ENCODE measurements around the gene PPP1R13B. TPM values are rescaled to one million over a fixed set of nuclear protein-coding genes. Genes with fewer than 3 reads are reported as not detected.

Gene PPP1R13B
- polyA plus RNA-seq, 12 donors: 8.4 to 36.2 (median 11.4) TPM; not detected in 1

GRCh38 chr14:103838117-103838516, 9.3 kb downstream of the PPP1R13B start:
- DNase-seq: no peak

DNA sequence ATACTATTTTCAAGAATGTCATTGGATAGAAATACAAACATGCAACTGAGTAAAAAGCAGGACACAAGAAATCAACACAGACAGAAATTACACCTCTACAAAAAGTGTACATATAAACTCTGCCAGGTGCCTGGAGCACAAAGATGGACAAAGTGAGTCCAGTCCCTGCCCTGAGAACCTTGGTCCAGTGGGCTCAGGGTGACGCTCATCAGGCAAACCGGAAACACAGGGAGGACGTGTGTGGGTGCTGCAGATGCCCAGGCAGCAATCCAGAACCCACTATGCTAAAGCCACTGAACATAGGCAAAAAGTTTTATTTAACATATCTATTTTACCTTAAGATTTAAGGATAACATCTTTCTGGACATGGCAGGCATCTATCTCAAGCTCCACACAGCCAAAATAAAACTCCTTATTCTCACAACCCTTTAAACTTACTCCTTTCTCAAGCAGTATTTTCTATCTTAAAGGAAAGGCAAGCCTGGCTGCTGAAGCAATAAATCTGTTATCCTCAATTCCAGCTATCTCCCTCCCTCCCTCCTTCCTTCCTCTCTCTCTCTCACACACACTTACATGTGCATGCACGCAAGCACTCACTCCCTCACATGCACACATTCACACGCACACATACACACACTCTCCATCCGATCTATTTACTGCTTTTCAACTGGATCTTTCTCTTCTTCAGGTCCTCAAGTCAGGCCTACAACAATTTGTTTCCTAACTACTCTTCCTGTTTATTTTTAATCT, 10.2 kb downstream of the PPP1R13B start:
- no peak for DNase-seq

DNA sequence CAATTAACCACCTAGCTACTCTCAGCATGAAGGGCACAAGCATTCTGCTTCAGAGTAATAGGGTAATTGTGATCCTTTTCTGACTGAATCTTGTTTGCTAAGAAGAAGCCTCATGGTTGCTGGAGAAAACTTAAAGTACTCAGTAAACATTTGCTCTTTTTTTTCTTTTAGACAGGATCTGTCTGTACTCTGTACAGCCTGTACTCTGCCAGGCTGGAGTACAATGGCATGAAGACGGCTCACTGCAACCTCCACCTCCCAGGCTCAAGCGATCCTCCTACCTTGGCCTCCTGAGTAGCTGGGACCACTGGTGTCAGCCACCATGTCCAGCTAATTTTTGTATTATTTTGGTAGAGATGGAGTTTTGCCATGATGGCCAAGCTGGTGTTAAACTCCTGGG, 12.4 kb downstream of the PPP1R13B start:
- DNase-seq: no peak

- DNase-seq: no peak
Observed at GRCh38 chr14:103833711-103834110, 13.7 kb downstream of the PPP1R13B start.

DNA sequence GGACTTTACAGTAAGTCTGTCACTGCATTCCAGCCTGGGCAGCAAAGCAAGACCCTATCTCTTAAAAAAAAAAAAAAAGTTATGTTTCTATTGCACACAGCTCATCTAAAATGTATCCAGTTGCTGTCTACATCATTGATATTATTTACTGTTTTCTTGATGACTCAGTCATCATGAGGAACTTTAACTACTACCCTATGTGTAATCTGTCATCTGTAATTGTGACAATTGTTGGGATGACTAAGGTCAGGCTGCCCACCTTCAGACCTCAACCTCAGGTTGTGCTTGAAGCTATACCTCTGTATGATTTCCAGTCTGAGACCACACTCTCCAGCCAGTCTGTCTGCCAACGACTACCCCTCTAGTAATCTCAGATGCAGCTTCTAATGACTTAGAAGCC, 15.3 kb downstream of the PPP1R13B start:
- no peak for DNase-seq

GRCh38 chr14:103830511-103831270, 16.7 kb downstream of the PPP1R13B start:
- no peak for DNase-seq

DNA sequence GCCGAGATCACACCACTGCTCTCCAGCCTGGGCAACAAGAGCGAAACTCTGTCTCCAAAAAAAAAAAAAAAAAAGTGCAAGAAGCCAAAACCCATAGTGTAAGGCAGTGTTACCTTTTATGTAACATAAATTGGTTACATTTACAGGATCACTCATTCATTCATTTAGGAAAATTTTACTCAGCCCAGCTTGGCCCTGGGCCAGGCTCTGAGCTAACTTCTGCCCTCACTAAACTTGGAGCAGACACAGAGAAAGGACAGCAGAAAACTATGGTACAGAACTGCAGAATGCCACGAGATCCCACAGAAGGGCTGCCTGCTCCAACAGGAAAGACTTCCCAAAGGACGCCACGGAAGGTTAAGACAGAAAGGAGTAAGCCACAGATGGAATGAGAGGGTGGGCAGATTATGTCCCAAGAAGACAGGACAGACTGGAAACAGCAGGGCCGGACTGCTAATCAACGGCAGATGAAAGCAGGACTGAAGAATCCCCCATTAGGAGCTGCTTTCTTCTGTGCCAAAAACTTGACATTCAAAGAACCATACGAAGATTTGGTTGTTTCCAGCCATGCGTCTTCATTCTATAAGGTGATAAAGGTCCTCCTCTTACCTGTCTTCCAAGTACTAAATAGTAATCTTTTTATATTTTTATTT, 18.9 kb downstream of the PPP1R13B start:
- DNase-seq: peak; percentile 40

GRCh38 chr14:103825101-103825500, 22.3 kb downstream of the PPP1R13B start:
- no peak for DNase-seq

DNA sequence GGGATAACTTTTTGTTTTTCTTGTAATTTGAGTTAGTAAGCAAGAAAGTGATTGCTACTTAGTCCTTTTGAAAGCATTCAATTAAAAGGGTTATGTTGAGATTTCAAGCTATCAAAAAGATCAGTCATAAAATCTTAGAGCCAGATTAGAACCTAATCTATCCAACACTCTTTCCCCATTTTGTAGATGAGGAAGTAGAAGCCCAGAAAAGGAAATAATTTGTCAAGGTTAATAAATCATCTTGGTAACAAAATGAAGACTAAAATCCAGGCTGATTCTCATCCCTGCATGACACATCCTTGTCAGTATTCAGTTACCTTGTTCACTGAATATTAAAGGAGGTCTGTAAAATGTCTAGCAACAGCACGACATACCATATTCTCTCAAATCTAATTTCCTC, 26.5 kb downstream of the PPP1R13B start:
- no peak for DNase-seq

DNA sequence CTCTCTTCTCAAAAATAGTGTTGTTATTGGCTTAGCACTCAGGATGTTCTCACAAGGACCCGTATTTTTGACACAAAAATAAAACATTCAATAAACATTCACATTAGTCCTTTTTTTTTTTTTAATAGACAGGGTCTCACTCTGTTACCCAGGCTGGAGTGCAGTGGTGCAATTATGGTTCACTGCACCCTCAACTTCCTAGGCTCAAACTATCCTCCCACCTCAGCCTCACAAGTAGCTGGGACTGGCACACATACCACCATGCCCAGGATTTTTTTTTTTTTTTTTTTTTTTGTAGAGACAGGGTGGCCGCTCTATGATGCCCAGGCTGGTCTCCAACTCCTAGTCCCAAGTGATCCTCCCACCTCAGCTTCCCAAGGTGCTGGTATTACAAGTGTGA, 27.0 kb downstream of the PPP1R13B start:
- no peak for DNase-seq

DNA sequence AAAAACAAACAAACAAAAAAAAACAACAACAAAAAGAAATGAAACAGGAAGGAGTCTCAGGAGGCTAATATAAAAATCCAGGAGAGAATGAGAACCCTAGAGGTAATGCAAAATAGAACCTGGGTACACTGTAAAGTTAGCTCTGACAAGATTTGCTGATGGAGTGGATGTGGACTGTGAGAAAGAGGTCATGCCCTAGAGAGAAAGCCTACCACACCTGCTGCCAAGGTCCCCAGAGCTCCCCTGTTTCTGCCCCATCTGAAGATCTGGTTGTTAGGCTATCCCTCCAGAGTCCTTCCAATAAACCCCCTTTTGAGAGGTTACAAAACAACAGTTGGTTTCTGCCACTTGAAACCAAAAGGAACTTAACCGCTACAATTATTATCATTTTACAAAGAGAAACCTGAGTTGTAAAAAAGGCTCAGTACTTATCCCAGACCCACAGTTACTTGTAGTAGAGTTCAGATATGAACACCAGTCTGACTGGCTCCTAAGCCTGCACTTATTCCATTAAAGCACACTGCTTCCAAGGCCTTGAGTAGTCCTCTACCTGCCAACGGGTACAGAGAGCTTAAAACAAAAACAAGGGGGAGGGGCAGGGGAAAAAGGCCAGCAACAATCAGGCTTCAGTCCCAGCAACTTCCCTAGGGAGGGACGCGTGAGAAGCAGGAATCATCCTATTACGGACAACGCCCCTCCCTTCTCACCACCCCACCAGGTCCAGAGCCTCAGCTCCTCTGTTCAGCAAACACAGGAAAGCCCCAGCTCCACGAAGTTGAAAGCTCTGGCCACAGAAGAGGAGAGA, 27.7 kb downstream of the PPP1R13B start:
- peak; percentile 51 for DNase-seq

DNA sequence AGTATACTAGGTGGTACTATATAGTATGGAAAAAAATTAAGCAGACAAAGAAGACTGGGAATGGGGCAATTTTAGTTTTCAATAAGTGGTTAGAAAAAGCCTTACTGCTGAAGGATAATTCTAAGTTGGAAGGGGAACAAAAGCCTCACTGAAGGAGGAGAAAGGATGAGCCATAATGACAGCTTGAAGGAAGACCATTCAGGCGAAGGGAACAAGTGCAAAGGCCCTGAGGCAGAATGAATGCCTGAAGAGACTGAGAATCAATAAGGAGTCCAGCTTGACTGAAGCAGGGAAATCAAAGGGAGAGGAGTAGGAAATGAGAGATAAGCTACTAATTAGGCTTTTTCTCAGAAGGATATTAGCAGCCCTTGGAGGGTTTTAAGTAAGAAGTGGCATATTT, 28.5 kb downstream of the PPP1R13B start:
- no peak for DNase-seq

DNA sequence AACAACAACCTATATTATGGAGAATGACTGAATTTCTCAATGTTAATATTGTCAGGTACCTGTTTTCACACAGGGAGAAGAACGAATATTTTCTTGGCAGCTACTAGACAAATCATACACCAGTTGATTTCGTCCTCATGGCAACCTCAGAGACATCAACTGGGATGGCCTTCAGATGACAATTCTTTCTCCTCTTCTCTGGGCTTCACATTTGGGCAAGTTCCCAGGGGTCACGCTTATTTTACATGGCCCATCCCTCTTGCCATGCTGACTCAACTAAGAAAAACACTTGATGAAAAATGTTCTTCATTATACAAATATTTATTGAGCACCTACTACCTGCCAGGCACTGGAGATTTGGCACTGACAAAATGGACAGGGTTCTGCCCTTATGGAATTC, 29.0 kb downstream of the PPP1R13B start:
- no peak for DNase-seq

DNA sequence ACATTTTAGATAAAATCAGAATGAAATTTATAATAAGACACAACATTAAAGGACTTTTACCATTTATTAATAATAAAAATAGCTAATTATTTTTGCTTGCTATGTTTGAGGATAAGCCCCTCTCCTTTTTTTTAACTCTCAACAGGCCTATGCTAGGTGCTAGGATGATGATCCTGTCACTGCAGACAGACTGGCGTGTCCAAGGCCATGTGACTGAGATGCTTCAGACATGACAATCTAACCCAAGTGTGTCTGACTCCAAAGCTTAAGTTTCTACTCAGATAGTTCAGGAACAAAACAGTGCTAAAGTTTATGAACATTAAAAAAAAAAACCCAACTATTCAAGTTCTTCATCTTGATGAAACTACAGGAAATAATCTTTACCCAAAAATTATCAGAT, 29.8 kb downstream of the PPP1R13B start:
- no peak for DNase-seq

DNA sequence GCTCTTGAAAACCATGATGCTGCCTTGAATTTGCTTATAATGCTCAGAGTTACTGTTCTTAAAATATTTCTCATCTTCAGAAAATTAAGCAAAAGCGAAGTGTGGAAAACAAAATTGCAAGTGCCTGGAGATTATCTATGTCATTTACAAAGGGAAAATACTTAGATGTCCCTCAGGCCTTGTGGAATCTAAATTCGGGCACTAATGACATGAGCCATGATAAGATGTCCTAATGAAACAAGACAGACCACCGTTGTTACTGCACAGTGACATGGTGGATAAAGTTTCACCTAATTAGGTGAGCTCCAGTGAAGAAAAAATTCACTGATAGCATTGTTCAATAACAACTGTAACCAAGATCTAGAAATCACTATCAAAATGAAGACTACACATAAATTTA, 30.4 kb downstream of the PPP1R13B start:
- DNase-seq: no peak

DNA sequence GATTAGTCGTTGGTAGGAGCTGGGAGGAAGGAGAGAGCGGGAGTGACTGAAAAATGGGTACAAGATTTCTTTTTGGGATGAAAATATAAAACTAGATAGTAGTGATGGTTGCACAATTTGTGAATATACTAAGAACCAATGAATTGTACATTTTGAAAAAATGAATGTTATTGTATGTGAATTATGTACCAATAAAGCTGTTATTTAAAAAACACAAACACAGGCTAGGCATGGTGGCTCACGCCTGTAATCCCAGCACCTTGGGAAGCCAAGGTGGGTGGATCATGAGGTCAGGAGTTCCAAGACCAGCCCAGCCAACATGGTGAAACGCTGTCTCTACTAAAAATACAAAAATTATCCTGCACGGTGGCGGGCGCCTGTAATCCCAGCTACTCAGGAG, 32.1 kb downstream of the PPP1R13B start:
- DNase-seq: no peak

- DNase-seq: no peak
Observed at GRCh38 chr14:103811189-103811588, 36.2 kb downstream of the PPP1R13B start.

DNA sequence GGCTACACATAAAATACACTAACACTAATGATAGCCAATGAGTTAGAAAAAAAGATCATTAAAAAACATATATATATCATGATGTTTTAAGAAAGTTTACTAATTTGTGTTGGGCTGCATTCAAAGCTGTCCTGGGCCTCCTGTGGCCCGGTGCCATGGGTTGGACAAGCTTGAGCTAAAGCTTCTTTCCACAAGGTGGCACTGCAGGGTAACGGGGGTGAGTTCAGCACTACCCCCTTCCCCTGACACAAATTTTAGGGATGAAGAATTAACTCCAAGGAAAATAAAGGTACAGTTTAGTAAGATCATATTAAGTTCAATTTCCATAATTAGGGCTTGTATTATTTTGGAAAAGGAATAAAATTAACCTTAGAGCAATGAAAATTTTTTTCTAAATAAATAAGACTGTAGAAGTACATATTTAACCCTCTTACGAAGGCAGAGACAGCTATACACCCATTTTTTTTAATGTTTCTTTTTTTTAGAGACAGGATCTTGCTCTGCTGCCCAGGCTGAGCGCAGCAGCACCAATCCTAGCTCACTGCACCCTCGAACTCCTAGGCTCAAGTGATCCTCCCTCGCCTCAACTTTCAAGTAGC, 38.9 kb downstream of the PPP1R13B start:
- DNase-seq: peak; percentile 78

- no peak for DNase-seq
Observed at GRCh38 chr14:103806805-103807204, 40.6 kb downstream of the PPP1R13B start.

GRCh38 chr14:103805708-103806107, 41.7 kb downstream of the PPP1R13B start:
- DNase-seq: no peak

DNA sequence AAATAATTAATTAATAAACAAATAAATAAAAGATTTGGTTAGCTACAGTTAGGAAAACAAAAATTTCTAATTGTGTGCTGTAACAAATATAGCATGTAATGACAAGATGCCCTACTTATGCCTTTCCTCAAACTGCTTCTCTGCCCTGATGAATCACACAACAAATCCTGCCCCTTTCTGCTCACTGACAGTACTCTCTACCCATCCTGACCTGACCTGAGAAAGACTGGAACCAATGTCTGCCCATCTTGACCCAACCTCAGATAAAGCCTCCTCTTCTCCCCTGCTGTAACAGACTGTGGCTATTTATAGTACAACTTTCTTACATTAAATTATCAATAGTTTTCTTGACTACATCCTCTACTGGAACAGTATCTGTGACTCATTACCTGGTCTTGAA, 43.7 kb downstream of the PPP1R13B start:
- DNase-seq: no peak

DNA sequence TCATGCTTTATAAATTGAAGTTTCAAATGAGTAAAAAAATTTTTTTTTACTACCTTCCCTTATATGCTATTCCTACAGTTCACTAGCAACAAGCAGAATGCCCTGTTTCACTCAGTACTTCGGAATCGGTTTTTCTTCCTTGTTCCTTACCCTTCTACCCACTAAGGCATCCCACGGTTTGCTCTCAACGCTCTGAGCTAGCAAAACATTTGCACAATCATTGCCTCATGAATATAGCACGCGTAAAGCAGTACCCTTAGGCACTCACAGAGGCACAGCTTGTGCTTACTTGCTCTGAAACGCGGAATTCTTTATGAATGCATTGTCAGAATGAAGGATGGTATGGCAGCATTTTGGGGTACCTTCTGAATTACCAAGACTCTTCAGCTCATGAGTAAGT, 45.0 kb downstream of the PPP1R13B start:
- DNase-seq: no peak

Data from muscle of arm (tissue), 12 donors.